PC-9 (cell line): Measurements from ENCODE around the gene INO80.

ENCODE experiments used
- EZH2 ChIP-seq: fragments of 200-600 bp; sonication (generic); IDR thresholded peaks from 2 replicates; pipeline ENCODE4 v1.8.0; 2017; ENCODE audit warnings: antibody characterized with exemption, low read depth
- TF ChIP-seq, protein P1 (sequence below): fragments of 200-600 bp; sonication (generic); conservative IDR thresholded peaks from 2 replicates; pipeline ENCODE4 v1.6.1; 2017; ENCODE audit warnings: mixed run types, antibody characterized with exemption, mild to moderate bottlenecking, moderate library complexity

- TF ChIP-seq, protein P1, sequence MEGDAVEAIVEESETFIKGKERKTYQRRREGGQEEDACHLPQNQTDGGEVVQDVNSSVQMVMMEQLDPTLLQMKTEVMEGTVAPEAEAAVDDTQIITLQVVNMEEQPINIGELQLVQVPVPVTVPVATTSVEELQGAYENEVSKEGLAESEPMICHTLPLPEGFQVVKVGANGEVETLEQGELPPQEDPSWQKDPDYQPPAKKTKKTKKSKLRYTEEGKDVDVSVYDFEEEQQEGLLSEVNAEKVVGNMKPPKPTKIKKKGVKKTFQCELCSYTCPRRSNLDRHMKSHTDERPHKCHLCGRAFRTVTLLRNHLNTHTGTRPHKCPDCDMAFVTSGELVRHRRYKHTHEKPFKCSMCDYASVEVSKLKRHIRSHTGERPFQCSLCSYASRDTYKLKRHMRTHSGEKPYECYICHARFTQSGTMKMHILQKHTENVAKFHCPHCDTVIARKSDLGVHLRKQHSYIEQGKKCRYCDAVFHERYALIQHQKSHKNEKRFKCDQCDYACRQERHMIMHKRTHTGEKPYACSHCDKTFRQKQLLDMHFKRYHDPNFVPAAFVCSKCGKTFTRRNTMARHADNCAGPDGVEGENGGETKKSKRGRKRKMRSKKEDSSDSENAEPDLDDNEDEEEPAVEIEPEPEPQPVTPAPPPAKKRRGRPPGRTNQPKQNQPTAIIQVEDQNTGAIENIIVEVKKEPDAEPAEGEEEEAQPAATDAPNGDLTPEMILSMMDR, result no peak
- TF ChIP-seq EZH2, result no peak
Observed at GRCh38 chr15:40968290-40969085, 147.6 kb downstream of the INO80 start.
